Measurements from ENCODE around the gene CD14. TPM values are rescaled to one million over a fixed set of nuclear protein-coding genes. Genes with fewer than 3 reads are reported as not detected.

The CD14 gene
- 48.4 TPM for total RNA-seq

GRCh38 chr5:140633021-140633471 lies at the start of gene CD14:
Gene CD14, minus strand, starts transcription at chr5:140633175. Its CDS starts 104 bp downstream, at chr5:140633071.
- Histone ChIP-seq H3K27ac (peak within 1 kb of the TSS; percentile 72), H3K36me3 (no peaks in the 10 kb centered on the region), H3K9me3 (no peaks in the 10 kb centered on the region), H3K4me1 (peaks cover 25% of the 10 kb centered on the region), H3K27me3 (no peaks in the 10 kb centered on the region), H3K4me3 (peak within 1 kb of the TSS; percentile 50 to 55)
- intact Hi-C loops (cut with DNase I), result loop anchor here (10.0 kb wide), 1 partner anchor 68 kb away; the partner anchor contains the start of genes APBB3 and SLC35A4
- DNase-seq (ENCODE audit: extremely low spot score in 2 of 2), result no peak
- TF ChIP-seq POLR2AphosphoS5 (IDR thresholded peaks at IDR 0.05; ENCODE audit: insufficient read depth in 1 of 2, low read depth in 1 of 2) (no peak), CTCF (IDR thresholded peaks at IDR 0.05) (no peak), POLR2A (IDR thresholded peaks at IDR 0.05) (no peak)

GRCh38 chr5:140678993-140679392 lies 46.0 kb upstream of the CD14 start:
- no peak for TF ChIP-seq POLR2A (IDR thresholded peaks at IDR 0.05)
- TF ChIP-seq POLR2AphosphoS5 (IDR thresholded peaks at IDR 0.05; ENCODE audit: insufficient read depth in 1 of 2, low read depth in 1 of 2), result no peak
- no peak for TF ChIP-seq CTCF (IDR thresholded peaks at IDR 0.05)
- no peak overlapping the region for H3K27ac ChIP-seq
- peaks cover 0 to 76% of the 10 kb centered on the region in 2 donors for H3K36me3 ChIP-seq
- H3K9me3 ChIP-seq, result no peaks in the 10 kb centered on the region
- no peak for DNase-seq (ENCODE audit: extremely low spot score in 2 of 2)
- intact Hi-C loops (cut with DNase I), result no loop called here
- H3K4me1 ChIP-seq, result no peaks in the 10 kb centered on the region
- H3K4me3 ChIP-seq, result no peak overlapping the region
- no peaks in the 10 kb centered on the region for H3K27me3 ChIP-seq

- Histone ChIP-seq H3K27ac (no peak overlapping the region), H3K36me3 (peaks cover 0 to 70% of the 10 kb centered on the region in 2 donors), H3K9me3 (no peaks in the 10 kb centered on the region), H3K4me1 (peaks cover 1% of the 10 kb centered on the region), H3K4me3 (no peak overlapping the region), H3K27me3 (no peaks in the 10 kb centered on the region)
- no peak for DNase-seq (ENCODE audit: extremely low spot score in 2 of 2)
- intact Hi-C loops (cut with DNase I), result no loop called here
- TF ChIP-seq CTCF (IDR thresholded peaks at IDR 0.05) (no peak), POLR2AphosphoS5 (IDR thresholded peaks at IDR 0.05; ENCODE audit: insufficient read depth in 1 of 2, low read depth in 1 of 2) (no peak), POLR2A (IDR thresholded peaks at IDR 0.05) (no peak)
Observed at GRCh38 chr5:140677947-140678346, 45.0 kb upstream of the CD14 start.

GRCh38 chr5:140674629-140675028 lies 41.7 kb upstream of the CD14 start:
- no peak overlapping the region for H3K4me3 ChIP-seq
- peaks cover 0 to 67% of the 10 kb centered on the region in 2 donors for H3K36me3 ChIP-seq
- DNase-seq (ENCODE audit: extremely low spot score in 2 of 2), result no peak
- H3K4me1 ChIP-seq, result peaks cover 6% of the 10 kb centered on the region
- H3K27me3 ChIP-seq, result no peaks in the 10 kb centered on the region
- no peaks in the 10 kb centered on the region for H3K9me3 ChIP-seq
- TF ChIP-seq CTCF (IDR thresholded peaks at IDR 0.05) (no peak), POLR2AphosphoS5 (IDR thresholded peaks at IDR 0.05; ENCODE audit: insufficient read depth in 1 of 2, low read depth in 1 of 2) (no peak), POLR2A (IDR thresholded peaks at IDR 0.05) (no peak)
- intact Hi-C loops (cut with DNase I), result no loop called here
- H3K27ac ChIP-seq, result no peak overlapping the region

- no peak for DNase-seq (ENCODE audit: extremely low spot score in 2 of 2)
- Histone ChIP-seq H3K4me3 (no peak overlapping the region), H3K27me3 (no peaks in the 10 kb centered on the region), H3K4me1 (peaks cover 6% of the 10 kb centered on the region), H3K27ac (no peak overlapping the region), H3K36me3 (peaks cover 0 to 67% of the 10 kb centered on the region in 2 donors), H3K9me3 (no peaks in the 10 kb centered on the region)
- TF ChIP-seq POLR2A (IDR thresholded peaks at IDR 0.05), result no peak
- TF ChIP-seq POLR2AphosphoS5 (IDR thresholded peaks at IDR 0.05; ENCODE audit: insufficient read depth in 1 of 2, low read depth in 1 of 2), result no peak
- no peak for TF ChIP-seq CTCF (IDR thresholded peaks at IDR 0.05)
- intact Hi-C loops (cut with DNase I), result no loop called here
Observed at GRCh38 chr5:140674211-140674610, 41.2 kb upstream of the CD14 start.

Data from vagina (tissue), 2 donors.